ENCODE results near the gene BIN2.

GRCh38 chr12:51323317-51323960 lies 535 bp downstream of the BIN2 start:
- TF ChIP-seq CTCF (conservative IDR thresholded peaks at IDR 0.05) (no peak), EZH2 (IDR thresholded peaks at IDR 0.05; ENCODE audit: low read depth) (no peak)

All from PC-9 (cell line).